WERI-Rb-1 (cell line): ENCODE results near the gene SH3BP4.

ENCODE experiments used
- DNase-seq: peaks from one replicate; pipeline ENCODE4 v3.0.0-alpha.2; 2020
- H3K27ac ChIP-seq: fragments of 250-450 bp; sonication (Bioruptor Pico); 2 replicates; pipeline ENCODE4 v1.5.1; 2020; ENCODE audit warnings: mild to moderate bottlenecking, moderate library complexity
- H3K27me3 ChIP-seq: fragments of 250-450 bp; sonication (Bioruptor Pico); 2 replicates; pipeline ENCODE4 v1.5.1; 2021; ENCODE audit warnings: mild to moderate bottlenecking, low read depth, moderate library complexity; ENCODE audit not compliant: insufficient read depth, severe bottlenecking
- H3K36me3 ChIP-seq: fragments of 250-450 bp; sonication (Bioruptor Pico); 2 replicates; pipeline ENCODE4 v1.5.1; 2020; ENCODE audit warnings: mild to moderate bottlenecking, moderate library complexity
- H3K4me3 ChIP-seq: 2 replicates; pipeline ENCODE4 v1.5.1; 2011; ENCODE audit warnings: low read depth, mild to moderate bottlenecking, control low read depth, low read length
- H3K9me3 ChIP-seq: fragments of 250-450 bp; sonication (Bioruptor Pico); 2 replicates; pipeline ENCODE4 v1.5.1; 2021; ENCODE audit warnings: mild to moderate bottlenecking, moderate library complexity; ENCODE audit not compliant: severe bottlenecking
- TF ChIP-seq, protein P1 (sequence below): IDR thresholded peaks from 2 replicates; pipeline ENCODE4 v1.5.1; 2011; ENCODE audit warnings: low read depth, mild to moderate bottlenecking, control low read depth, inconsistent platforms, low read length

Gene SH3BP4

GRCh38 chr2:235096447-235096846 is 144.6 kb downstream of the SH3BP4 start:
- Histone ChIP-seq H3K9me3 (no peaks in the 10 kb centered on the region), H3K36me3 (no peaks in the 10 kb centered on the region), H3K27me3 (no peaks in the 10 kb centered on the region), H3K27ac (no peak overlapping the region), H3K4me3 (no peak overlapping the region)
- no peak for DNase-seq
- TF ChIP-seq, protein P1, sequence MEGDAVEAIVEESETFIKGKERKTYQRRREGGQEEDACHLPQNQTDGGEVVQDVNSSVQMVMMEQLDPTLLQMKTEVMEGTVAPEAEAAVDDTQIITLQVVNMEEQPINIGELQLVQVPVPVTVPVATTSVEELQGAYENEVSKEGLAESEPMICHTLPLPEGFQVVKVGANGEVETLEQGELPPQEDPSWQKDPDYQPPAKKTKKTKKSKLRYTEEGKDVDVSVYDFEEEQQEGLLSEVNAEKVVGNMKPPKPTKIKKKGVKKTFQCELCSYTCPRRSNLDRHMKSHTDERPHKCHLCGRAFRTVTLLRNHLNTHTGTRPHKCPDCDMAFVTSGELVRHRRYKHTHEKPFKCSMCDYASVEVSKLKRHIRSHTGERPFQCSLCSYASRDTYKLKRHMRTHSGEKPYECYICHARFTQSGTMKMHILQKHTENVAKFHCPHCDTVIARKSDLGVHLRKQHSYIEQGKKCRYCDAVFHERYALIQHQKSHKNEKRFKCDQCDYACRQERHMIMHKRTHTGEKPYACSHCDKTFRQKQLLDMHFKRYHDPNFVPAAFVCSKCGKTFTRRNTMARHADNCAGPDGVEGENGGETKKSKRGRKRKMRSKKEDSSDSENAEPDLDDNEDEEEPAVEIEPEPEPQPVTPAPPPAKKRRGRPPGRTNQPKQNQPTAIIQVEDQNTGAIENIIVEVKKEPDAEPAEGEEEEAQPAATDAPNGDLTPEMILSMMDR: no peak

GRCh38 chr2:235097196-235097595 is 145.4 kb downstream of the SH3BP4 start:
- no peaks in the 10 kb centered on the region for H3K27me3 ChIP-seq
- no peak overlapping the region for H3K4me3 ChIP-seq
- H3K9me3 ChIP-seq: no peaks in the 10 kb centered on the region
- no peak for DNase-seq
- H3K36me3 ChIP-seq: no peaks in the 10 kb centered on the region
- TF ChIP-seq, protein P1: no peak
- H3K27ac ChIP-seq: no peak overlapping the region

GRCh38 chr2:235098269-235098668 is 146.5 kb downstream of the SH3BP4 start:
- Histone ChIP-seq H3K4me3 (no peak overlapping the region), H3K27me3 (no peaks in the 10 kb centered on the region), H3K9me3 (no peaks in the 10 kb centered on the region), H3K27ac (peak overlapping the region; percentile 38; the same call in 1 of the 2 replicates), H3K36me3 (no peaks in the 10 kb centered on the region)
- DNase-seq: no peak
- TF ChIP-seq, protein P1: no peak

DNA sequence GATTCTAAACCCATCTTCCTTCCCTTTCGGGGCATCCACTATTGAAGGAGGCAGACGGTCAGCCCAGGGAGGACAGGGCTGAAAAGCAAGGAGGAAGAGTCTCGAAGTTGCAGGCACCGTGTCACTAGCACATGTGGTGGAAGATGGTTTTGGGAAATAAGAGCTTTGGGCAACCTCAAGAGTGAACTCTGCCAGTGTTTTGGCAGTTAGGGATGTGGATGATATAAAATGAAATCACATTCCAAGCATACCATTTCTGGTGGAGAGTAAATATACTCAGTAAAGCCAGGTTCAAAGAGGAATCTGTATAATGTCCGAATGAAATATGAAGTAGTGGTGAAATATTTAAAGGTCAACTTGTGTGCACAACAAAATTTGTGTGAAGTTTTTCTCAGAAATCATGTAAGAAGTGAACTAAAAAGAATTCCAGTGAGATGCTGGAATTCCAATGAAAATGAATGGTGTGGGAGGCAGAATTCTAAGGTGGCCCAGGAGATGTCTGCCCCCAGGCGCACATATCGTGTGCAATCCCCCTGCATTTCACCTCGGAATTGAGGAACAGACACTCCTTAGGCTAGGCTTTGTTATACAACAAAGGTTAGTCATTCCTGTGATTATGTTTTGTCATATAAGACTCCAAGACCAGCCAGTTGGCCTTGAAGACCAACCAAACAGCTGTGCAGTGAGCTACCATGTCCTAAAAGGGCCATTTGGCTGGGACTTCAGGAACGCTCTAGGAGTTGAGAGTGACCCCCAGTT is 147.1 kb downstream of the SH3BP4 start:
- no peaks in the 10 kb centered on the region for H3K27me3 ChIP-seq
- no peak overlapping the region for H3K27ac ChIP-seq
- DNase-seq: no peak
- no peaks in the 10 kb centered on the region for H3K36me3 ChIP-seq
- TF ChIP-seq, protein P1: no peak
- H3K4me3 ChIP-seq: no peak overlapping the region
- no peaks in the 10 kb centered on the region for H3K9me3 ChIP-seq

DNA sequence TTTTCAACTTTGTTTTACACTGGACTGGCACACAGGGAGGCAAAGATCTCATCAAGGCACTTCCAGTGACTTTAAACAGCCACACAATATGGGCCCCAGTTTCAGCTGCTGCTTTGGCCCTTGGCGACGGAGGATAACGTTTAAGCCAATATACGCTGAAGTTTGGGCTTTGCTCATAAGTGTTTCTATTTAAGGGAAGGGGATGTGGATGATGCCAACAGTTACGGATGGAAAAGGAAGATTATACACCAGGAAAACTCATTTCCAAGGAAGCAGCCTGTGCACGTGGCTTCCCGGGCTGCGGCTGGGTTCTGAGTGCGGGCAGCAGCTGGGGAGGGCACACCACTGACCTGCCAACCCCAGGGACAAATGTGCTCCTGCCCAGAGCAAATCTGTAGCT is 151.1 kb downstream of the SH3BP4 start:
- H3K36me3 ChIP-seq: no peaks in the 10 kb centered on the region
- no peak overlapping the region for H3K27ac ChIP-seq
- no peaks in the 10 kb centered on the region for H3K9me3 ChIP-seq
- TF ChIP-seq, protein P1: no peak
- no peak for DNase-seq
- H3K4me3 ChIP-seq: no peak overlapping the region
- H3K27me3 ChIP-seq: no peaks in the 10 kb centered on the region
